K562 (cell line): ENCODE measurements around the gene EIF1. TPM values are rescaled to one million over a fixed set of nuclear protein-coding genes. Genes with fewer than 3 reads are reported as not detected.

Source experiments
- BRCA1 ChIP-seq, 2 experiments: fragments of 450-650 bp in 1 of 2; sonication (generic) in 1 of 2; formaldehyde crosslinking in 1 of 2; IDR thresholded peaks; 2 replicates each; pipeline versions ENCODE4 v1.5.0 to v1.6.1; 2017 to 2020; ENCODE audit warnings: mild to moderate bottlenecking in 1 of 2, missing genetic modification reagents in 1 of 2
- CEBPG ChIP-seq, 3 experiments: fragments of 200-800 bp in 1 of 3; sonication (Bioruptor generic) in 1 of 3; sonication (generic) in 1 of 3; formaldehyde crosslinking in 1 of 3; IDR thresholded peaks in 2 of 3; conservative IDR thresholded peaks in 1 of 3; 2 replicates each; pipeline versions ENCODE4 v1.6.1 to v1.8.0; 2016 to 2022; ENCODE audit warnings: missing compliant biosample characterization in 2 of 3, missing genetic modification characterization in 2 of 3, mild to moderate bottlenecking in 1 of 3, missing genetic modification reagents in 1 of 3
- CHD4 ChIP-seq: fragments of 200-600 bp; sonication (generic); IDR thresholded peaks from 3 replicates; pipeline ENCODE4 v1.6.1; 2012; ENCODE audit warnings: low read depth, mild to moderate bottlenecking, mixed read lengths, low read length, inconsistent platforms; ENCODE audit not compliant: insufficient read depth, insufficient replicate concordance, poor library complexity, severe bottlenecking
- CXXC5 ChIP-seq: fragments of 250-450 bp; sonication (Bioruptor Pico); IDR thresholded peaks from 2 replicates; pipeline ENCODE4 v1.8.0; 2022; ENCODE audit warnings: inconsistent platforms, mild to moderate bottlenecking, moderate library complexity
- ELF2 ChIP-seq: fragments of 250-450 bp; sonication (Bioruptor Pico); IDR thresholded peaks from 2 replicates; pipeline ENCODE4 v1.5.0; 2021; ENCODE audit warnings: mild to moderate bottlenecking
- FOXJ2 ChIP-seq: fragments of 200-800 bp; sonication (Bioruptor generic); IDR thresholded peaks from 2 replicates; pipeline ENCODE4 v1.6.1; 2016; ENCODE audit warnings: missing genetic modification characterization, missing compliant biosample characterization
- GABPB1 ChIP-seq: sonication (generic); formaldehyde crosslinking; IDR thresholded peaks from 2 replicates; pipeline ENCODE4 v1.8.0; 2022; ENCODE audit warnings: mild to moderate bottlenecking, missing genetic modification reagents
- GTF2A2 ChIP-seq: IDR thresholded peaks from 2 replicates; pipeline ENCODE4 v1.6.1; 2016; ENCODE audit warnings: mild to moderate bottlenecking, missing genetic modification characterization, missing compliant biosample characterization
- HDAC8 ChIP-seq: fragments of 450-650 bp; IDR thresholded peaks from 2 replicates; pipeline ENCODE4 v1.6.1; 2016; ENCODE audit warnings: mild to moderate bottlenecking, missing genetic modification characterization, moderate library complexity, missing compliant biosample characterization
- LEF1 ChIP-seq: fragments of 450-650 bp; IDR thresholded peaks from 2 replicates; pipeline ENCODE4 v1.6.1; 2016; ENCODE audit warnings: mild to moderate bottlenecking
- MCM3 ChIP-seq: fragments of 450-650 bp; IDR thresholded peaks from 2 replicates; pipeline ENCODE4 v1.6.1; 2016
- NFXL1 ChIP-seq: fragments of 450-650 bp; formaldehyde crosslinking; IDR thresholded peaks from 2 replicates; pipeline ENCODE4 v1.4.0; 2021; ENCODE audit warnings: mild to moderate bottlenecking
- NR4A1 ChIP-seq, 2 experiments: fragments of 250-450 bp in 1 of 2; fragments of 450-650 bp in 1 of 2; sonication (Bioruptor Pico) in 1 of 2; IDR thresholded peaks; 2 replicates each; pipeline versions ENCODE4 v1.4.0 to v1.6.1; 2016 to 2020; ENCODE audit warnings: mild to moderate bottlenecking in 2 of 2, missing compliant biosample characterization in 1 of 2, missing genetic modification characterization in 1 of 2, moderate library complexity in 1 of 2
- PHB ChIP-seq: fragments of 250-450 bp; sonication (Bioruptor Pico); IDR thresholded peaks from 2 replicates; pipeline ENCODE4 v1.5.0; 2021
- SAP30 ChIP-seq: fragments of 200-600 bp; sonication (generic); IDR thresholded peaks from 2 replicates; pipeline ENCODE4 v1.6.1; 2012; ENCODE audit warnings: borderline replicate concordance, low read depth, mild to moderate bottlenecking, moderate library complexity, low read length, control low read depth, inconsistent platforms; ENCODE audit not compliant: insufficient read depth, poor library complexity, severe bottlenecking
- TAF15 ChIP-seq: fragments of 200-400 bp; formaldehyde crosslinking; IDR thresholded peaks from 2 replicates; pipeline ENCODE4 v1.6.1; 2017; ENCODE audit warnings: mild to moderate bottlenecking, low read depth, low read length, moderate library complexity
- TEAD1 ChIP-seq, 2 experiments: fragments of 450-650 bp in 1 of 2; sonication (generic) in 1 of 2; formaldehyde crosslinking; IDR thresholded peaks; 2 replicates each; pipeline versions ENCODE4 v1.4.0 to v1.8.0; 2020 to 2022; ENCODE audit warnings: mild to moderate bottlenecking in 2 of 2, missing genetic modification reagents in 1 of 2
- U2AF2 ChIP-seq: fragments of 200-400 bp; formaldehyde crosslinking; optimal IDR thresholded peaks from 2 replicates; pipeline ENCODE3; 2017; ENCODE audit warnings: low read depth, mild to moderate bottlenecking, low read length
- ZNF253 ChIP-seq: fragments of 250-450 bp; sonication (Bioruptor Pico); conservative IDR thresholded peaks from 2 replicates; pipeline ENCODE4 v1.6.1; 2021; ENCODE audit warnings: mild to moderate bottlenecking
- ZNF263 ChIP-seq: sonication (generic); formaldehyde crosslinking; IDR thresholded peaks from 2 replicates; pipeline ENCODE4 v1.8.0; 2022; ENCODE audit warnings: mild to moderate bottlenecking, missing genetic modification reagents, borderline replicate concordance
- ZNF3 ChIP-seq: fragments of 250-450 bp; sonication (Bioruptor Pico); IDR thresholded peaks from 2 replicates; pipeline ENCODE4 v1.5.0; 2021; ENCODE audit warnings: mild to moderate bottlenecking, moderate library complexity
- ZNF354B ChIP-seq: fragments of 250-450 bp; sonication (Bioruptor Pico); IDR thresholded peaks from 2 replicates; pipeline ENCODE4 v1.4.0; 2020
- ZNF778 ChIP-seq: fragments of 450-650 bp; formaldehyde crosslinking; IDR thresholded peaks from 2 replicates; pipeline ENCODE4 v1.4.0; 2020; ENCODE audit warnings: mild to moderate bottlenecking, moderate library complexity
- ZNF830 ChIP-seq: fragments of 250-450 bp; sonication (Bioruptor Pico); IDR thresholded peaks from 2 replicates; pipeline ENCODE4 v1.5.0; 2021; ENCODE audit warnings: mild to moderate bottlenecking
- polyA plus RNA-seq, 8 experiments: library from polyadenylated mRNA; depleted of rRNA in 4 of 8; stranded (reverse) in 5 of 8; unstranded in 3 of 8; fragments of >200 nt; fragmentation: Nextera tagmentation in 2 of 8; fragmentation: Illumina TruSeq in 1 of 8; extraction: Ambion mirVana in 2 of 8; extraction: Trizol in 1 of 8; gene quantifications; 2 replicates each; pipeline versions ENCODE4 v1.2.1 to v1.2.3, GENCODE V29; 2011 to 2014; ENCODE audit warnings: inconsistent platforms in 1 of 8, missing spikeins in 1 of 8
- total RNA-seq, 7 experiments: library from RNA; depleted of rRNA in 6 of 7; stranded (reverse); fragments of >200 nt in 6 of 7; fragmentation: Illumina TruSeq in 2 of 7; extraction: Trizol in 2 of 7; gene quantifications; 2 replicates each; pipeline versions ENCODE4 v1.2.1 to v1.2.3, GENCODE V29; 2011 to 2021; ENCODE audit warnings: low replicate concordance in 1 of 7
- TF ChIP-seq, protein P1 (sequence below): fragments of 450-650 bp; IDR thresholded peaks from 2 replicates; pipeline ENCODE4 v1.6.1; 2016
- TF ChIP-seq, protein P2 (sequence below): fragments of 250-450 bp; sonication (Bioruptor Pico); IDR thresholded peaks from 2 replicates; pipeline ENCODE4 v1.4.0; 2020; ENCODE audit warnings: borderline replicate concordance

The EIF1 gene
- total and polyA plus RNA-seq, 9 of the 15 experiments (the other 6 are each of a cell fraction or from before 2014, with no cell fraction given), result 67.0 to 1,204 (median 320) TPM

DNA sequence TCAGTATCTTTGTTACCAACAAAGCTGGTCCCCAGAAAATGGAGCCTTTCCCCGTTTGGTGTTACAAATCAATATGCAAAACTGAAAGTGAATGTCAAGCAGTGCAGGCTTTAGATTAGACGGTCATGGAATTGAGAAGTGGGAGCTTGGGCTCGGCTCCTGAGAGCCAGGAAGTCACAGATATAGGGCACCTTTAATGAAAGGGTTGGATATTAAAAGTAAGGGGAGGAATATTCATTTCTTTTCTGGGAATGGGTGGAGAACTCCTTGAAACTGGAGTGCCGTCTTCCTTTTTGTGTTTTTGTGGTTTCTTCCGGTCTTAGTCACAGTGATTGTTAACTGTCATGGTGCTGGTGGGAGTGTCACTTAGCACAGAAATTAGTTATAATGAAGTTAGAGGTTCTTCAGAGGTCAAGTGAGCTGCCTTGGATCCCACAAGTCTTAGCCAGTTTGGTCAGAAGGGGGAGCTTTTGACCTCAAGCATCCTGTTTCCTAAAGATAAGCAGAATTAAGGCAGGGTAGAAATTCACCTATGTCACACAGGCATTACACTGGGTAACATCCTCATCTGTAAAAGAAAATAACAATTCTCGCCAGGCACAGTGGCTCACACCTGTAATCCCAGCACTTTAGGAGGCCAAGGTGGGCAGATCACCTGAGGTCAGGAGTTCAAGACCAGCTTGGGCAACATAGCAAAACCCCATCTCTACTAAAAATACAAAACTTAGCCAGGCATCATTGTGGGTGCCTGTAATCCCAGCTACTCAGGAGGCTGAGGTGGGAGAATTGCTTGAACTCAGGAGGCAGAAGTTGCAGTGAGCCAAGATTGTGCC, 9.6 kb upstream of the EIF1 start (continued):
- TF ChIP-seq ZNF778 (no peak), CXXC5 (CRISPR knock-in tag) (no peak; the same call in 1 of the 2 replicates), GTF2A2 (tag) (no peak; the same call in 1 of the 2 replicates), CHD4 (no peak), NFXL1 (CRISPR knock-in tag) (0 out of 2 replicates have a peak, but pooled peaks have one; percentile 52), TAF15 (no peak), ZNF3 (CRISPR knock-in tag) (no peak), ZNF830 (no peak), MCM3 (no peak), CEBPG (CRISPR knock-in tag; IDR thresholded peaks at IDR 0.05) (no peak), CEBPG (tag; conservative IDR thresholded peaks at IDR 0.05 in 1 of 2, IDR thresholded peaks at IDR 0.05 in 1 of 2) (0 out of 4 replicates have a peak, but pooled peaks of 1 of the 2 experiments have one; percentile 6), NR4A1 (CRISPR knock-in tag; IDR thresholded peaks at IDR 0.05) (no peak), NR4A1 (tag; IDR thresholded peaks at IDR 0.05) (no peak; the same call in 1 of the 2 replicates), U2AF2 (no peak), ZNF354B (CRISPR knock-in tag) (no peak), GABPB1 (CRISPR knock-in tag) (no peak; the same call in 1 of the 2 replicates), PHB (CRISPR knock-in tag) (no peak), HDAC8 (tag) (0 out of 2 replicates have a peak, but pooled peaks have one; percentile 29), SAP30 (no peak), ZNF263 (CRISPR knock-in tag) (no peak), ZNF253 (no peak), ELF2 (CRISPR knock-in tag) (no peak), FOXJ2 (no peak), LEF1 (peak; percentile 92), BRCA1 (IDR thresholded peaks at IDR 0.05) (no peak), BRCA1 (CRISPR knock-in tag; IDR thresholded peaks at IDR 0.05) (no peak), TEAD1 (CRISPR knock-in tag; IDR thresholded peaks at IDR 0.05) (0 out of 4 replicates have a peak, but pooled peaks of 1 of the 2 experiments have one; percentile 27)
- TF ChIP-seq, protein P1, sequence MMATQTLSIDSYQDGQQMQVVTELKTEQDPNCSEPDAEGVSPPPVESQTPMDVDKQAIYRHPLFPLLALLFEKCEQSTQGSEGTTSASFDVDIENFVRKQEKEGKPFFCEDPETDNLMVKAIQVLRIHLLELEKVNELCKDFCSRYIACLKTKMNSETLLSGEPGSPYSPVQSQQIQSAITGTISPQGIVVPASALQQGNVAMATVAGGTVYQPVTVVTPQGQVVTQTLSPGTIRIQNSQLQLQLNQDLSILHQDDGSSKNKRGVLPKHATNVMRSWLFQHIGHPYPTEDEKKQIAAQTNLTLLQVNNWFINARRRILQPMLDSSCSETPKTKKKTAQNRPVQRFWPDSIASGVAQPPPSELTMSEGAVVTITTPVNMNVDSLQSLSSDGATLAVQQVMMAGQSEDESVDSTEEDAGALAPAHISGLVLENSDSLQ, result peak; percentile 93
- TF ChIP-seq, protein P2, sequence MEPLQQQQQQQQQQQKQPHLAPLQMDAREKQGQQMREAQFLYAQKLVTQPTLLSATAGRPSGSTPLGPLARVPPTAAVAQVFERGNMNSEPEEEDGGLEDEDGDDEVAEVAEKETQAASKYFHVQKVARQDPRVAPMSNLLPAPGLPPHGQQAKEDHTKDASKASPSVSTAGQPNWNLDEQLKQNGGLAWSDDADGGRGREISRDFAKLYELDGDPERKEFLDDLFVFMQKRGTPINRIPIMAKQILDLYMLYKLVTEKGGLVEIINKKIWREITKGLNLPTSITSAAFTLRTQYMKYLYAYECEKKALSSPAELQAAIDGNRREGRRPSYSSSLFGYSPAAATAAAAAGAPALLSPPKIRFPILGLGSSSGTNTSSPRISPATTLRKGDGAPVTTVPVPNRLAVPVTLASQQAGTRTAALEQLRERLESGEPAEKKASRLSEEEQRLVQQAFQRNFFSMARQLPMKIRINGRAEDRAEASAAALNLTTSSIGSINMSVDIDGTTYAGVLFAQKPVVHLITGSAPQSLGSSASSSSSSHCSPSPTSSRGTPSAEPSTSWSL (CRISPR knock-in tag), result 0 out of 2 replicates have a peak, but pooled peaks have one; percentile 1
